ENCODE measurements around the gene LRCH4. TPM values are rescaled to one million over a fixed set of nuclear protein-coding genes. Genes with fewer than 3 reads are reported as not detected.

LRCH4 gene
- total and polyA plus RNA-seq, 9 of the 15 experiments (the other 6 are each of a cell fraction or from before 2014, with no cell fraction given) = 0.06 to 63.3 (median 15.0) TPM

GRCh38 chr7:100538654-100539435 is 47.1 kb downstream of the LRCH4 start, which contains the start of gene AGFG2 (continued):
- TF ChIP-seq TOE1 (IDR thresholded peaks at IDR 0.05; ENCODE audit: borderline replicate concordance) = no peak; the same call in 1 of the 2 replicates
- no peak for TF ChIP-seq TOE1 (CRISPR knock-in tag; IDR thresholded peaks at IDR 0.05; ENCODE audit: borderline replicate concordance, low read depth)
- no peak for TF ChIP-seq TEAD2 (tag; IDR thresholded peaks at IDR 0.05)
- TF ChIP-seq SOX6 (IDR thresholded peaks at IDR 0.05) = 0 out of 2 replicates have a peak, but pooled peaks have one; percentile 10
- no peak for TF ChIP-seq ZNF324 (CRISPR knock-in tag; IDR thresholded peaks at IDR 0.05)
- no peak for TF ChIP-seq SMC3 (conservative IDR thresholded peaks at IDR 0.05; ENCODE audit: insufficient read depth, low read depth, low read length)
- peak; percentile 95 for TF ChIP-seq MGA (IDR thresholded peaks at IDR 0.05)
- TF ChIP-seq GTF2B (IDR thresholded peaks at IDR 0.05; ENCODE audit: extremely low read depth, insufficient read length) = no peak
- TF ChIP-seq MLLT1 (IDR thresholded peaks at IDR 0.05) = peak; percentile 38 to 80
- no peak for TF ChIP-seq ZNF12 (CRISPR knock-in tag; IDR thresholded peaks at IDR 0.05)
- TF ChIP-seq MTA3 (IDR thresholded peaks at IDR 0.05; ENCODE audit: borderline replicate concordance) = peak; percentile 37
- no peak for TF ChIP-seq ZFPM2 (CRISPR knock-in tag; IDR thresholded peaks at IDR 0.05)
- TF ChIP-seq RFX7 (CRISPR knock-in tag; IDR thresholded peaks at IDR 0.05) = 0 out of 2 replicates have a peak, but pooled peaks have one; percentile 28
- peak; percentile 16; the same call in 1 of the 2 replicates for TF ChIP-seq SMARCE1 (IDR thresholded peaks at IDR 0.05)
- peak; percentile 97 for TF ChIP-seq POLR2G (IDR thresholded peaks at IDR 0.05; ENCODE audit: low read depth, low read length)

All from K562 (cell line).